D341Med (cell line): ENCODE measurements around the gene OR11G2.
"Not testable (repeated sequence)": the region's sequence is repeated elsewhere in the genome, so short reads cannot be mapped to it uniquely, and the experiment has no call there.

ENCODE experiments used
- DNase-seq: peaks from one replicate; pipeline ENCODE4 v3.0.0; 2012; ENCODE audit warnings: low spot score

Gene OR11G2, protein sequence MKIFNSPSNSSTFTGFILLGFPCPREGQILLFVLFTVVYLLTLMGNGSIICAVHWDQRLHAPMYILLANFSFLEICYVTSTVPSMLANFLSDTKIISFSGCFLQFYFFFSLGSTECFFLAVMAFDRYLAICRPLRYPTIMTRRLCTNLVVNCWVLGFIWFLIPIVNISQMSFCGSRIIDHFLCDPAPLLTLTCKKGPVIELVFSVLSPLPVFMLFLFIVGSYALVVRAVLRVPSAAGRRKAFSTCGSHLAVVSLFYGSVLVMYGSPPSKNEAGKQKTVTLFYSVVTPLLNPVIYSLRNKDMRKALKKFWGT

DNA sequence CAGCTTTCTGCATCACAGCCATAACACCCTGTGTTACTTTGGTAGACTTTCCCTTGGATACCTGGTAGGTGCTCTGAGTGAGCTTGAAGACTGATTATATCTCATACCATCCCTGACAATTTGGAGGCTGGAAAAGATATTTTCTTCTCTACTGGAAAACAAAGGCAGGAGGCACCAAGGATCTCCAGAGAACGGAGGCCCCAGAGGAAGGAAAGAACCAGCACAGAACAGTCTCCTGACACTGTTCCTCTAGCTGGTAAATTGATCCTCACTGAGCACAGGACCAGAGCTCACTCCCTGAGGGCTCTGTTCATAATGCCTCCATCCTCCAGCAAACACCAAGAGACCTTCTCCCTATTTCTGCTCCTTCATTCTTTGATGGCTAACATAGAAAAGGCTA is at the start of gene OR11G2:
Gene OR11G2, plus strand, starts transcription at position 301 of the 400 bp plus-strand sequence. CDS start 6,542 bp downstream, outside the sequence.
- DNase-seq: no peak

GRCh38 chr14:20143911-20144310 is 46.8 kb upstream of the OR11G2 start:
- no peak for DNase-seq

DNA sequence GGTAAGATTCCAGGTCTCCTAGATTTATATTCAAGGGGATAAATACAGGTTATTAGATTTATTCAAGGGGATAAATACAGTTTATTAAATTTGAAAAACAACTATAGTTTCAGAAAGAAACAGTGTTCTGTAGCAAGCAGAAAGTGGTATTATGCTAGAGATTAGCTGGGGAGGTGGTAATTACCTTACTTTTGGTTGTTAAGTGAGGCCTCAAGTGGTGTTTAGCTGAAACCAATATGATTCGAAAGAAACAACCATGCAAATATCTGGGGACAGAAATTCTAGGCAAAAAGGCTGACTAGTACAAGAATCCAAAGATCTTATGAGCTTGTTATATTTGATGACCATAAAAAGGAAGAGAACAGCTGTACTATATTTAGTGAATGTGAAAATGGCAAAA is 45.9 kb upstream of the OR11G2 start:
- DNase-seq: no peak

- DNase-seq: no peak
These were observed 26.2 kb upstream of the OR11G2 start for GRCh38 chr14:20164462-20164861.

GRCh38 chr14:20167091-20167490 is 23.6 kb upstream of the OR11G2 start:
- no peak for DNase-seq

DNA sequence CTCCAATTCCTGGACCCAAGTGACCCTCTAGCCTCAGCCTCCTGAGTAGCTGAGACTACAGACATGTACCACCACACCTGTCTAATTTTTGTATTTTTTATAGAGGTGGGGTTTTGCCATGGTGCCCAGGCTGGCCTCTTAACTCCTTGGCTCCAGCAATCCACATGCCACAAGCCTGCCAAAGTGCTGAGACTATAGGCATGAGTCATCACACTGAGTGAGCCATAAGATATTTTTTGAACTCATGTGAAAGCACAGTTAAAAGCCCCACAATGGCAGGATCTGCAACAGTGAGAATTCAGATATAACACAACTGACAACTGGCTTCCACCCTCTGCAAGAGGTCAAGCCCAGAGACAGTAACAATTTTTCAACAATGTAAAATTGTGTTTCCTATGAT is 20.8 kb upstream of the OR11G2 start:
- not testable (repeated sequence) for DNase-seq

DNA sequence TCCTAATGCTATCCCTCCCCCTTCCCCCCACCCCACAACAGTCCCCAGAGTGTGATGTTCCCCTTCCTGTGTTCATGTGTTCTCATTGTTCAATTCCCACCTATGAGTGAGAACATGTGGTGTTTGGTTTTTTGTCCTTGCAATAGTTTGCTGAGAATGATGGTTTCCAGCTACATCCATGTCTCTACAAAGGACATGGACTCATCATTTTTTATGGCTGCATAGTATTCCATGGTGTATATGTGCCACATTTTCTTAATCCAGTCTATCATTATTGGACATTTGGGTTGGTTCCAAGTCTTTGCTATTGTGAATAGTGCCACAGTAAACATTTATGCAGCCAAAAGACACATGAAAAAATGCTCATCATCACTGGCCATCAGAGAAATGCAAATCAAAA is 16.5 kb upstream of the OR11G2 start:
- not testable (repeated sequence) for DNase-seq

DNA sequence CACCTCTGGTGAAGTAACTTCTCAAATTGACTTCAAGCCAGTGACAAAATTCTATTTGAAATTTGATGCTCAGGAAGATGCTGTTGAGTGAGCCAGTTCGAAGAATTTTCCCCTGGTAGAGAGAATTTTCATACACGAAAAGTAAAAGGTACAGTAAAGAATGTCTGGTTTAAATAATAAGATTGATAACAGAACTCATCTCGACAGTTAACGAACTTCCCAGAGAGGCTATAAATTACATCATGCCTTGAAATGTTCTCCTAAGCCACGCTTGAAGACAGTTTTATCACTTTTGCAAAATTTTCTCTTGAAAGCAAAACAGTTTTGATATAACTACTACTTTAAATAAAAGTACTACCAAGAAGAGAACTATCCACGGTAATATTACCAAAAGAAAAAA is 14.4 kb upstream of the OR11G2 start:
- DNase-seq: no peak

DNA sequence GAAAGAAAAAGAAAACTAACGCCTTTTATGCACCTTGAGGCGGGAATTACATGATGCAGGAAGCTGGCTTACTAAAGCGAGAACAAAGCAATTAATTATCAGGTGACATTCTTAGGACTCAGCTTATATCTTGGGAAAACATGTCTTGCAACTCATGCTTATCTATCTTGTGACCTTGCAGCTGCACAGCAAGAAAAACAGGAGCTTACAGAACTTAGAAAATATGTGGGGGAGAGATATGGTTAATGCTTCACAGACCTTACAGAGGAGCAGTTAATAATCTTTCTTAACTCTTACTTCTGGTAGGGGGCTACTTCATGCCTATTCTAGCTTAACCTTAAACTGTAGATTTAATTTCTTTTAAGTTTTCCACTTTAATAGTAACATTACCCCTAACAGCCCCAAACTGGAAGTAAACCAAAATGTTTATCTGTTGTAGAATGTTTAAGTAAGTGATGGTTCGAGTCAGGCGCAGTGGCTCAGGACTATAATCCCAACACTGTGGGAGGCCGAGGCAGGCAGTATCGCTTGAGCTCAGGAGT is 13.2 kb upstream of the OR11G2 start:
- DNase-seq: no peak

GRCh38 chr14:20179218-20179617 is 11.5 kb upstream of the OR11G2 start:
- DNase-seq: no peak

GRCh38 chr14:20179880-20180279 is 10.8 kb upstream of the OR11G2 start:
- no peak for DNase-seq

GRCh38 chr14:20180486-20180885 is 10.2 kb upstream of the OR11G2 start:
- no peak for DNase-seq

DNA sequence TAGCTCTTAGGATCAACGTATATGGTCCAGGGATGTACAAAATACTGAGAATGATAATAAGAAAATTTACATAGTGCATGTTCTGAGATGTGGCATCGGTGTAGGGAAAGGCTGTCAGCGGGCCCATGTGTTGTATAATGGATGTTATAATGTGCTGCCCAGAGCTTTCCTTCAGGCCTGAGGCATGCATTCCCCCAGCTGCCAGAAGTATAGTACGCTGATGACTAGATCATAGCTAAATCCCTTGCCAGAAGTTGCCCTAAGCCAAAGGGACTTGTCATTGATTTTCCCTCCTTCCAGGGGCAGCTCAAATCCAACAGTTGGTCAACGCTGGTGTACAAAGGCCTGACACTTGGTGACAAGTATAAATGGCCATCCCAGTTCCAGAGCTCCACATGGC is 6.5 kb upstream of the OR11G2 start:
- no peak for DNase-seq

DNA sequence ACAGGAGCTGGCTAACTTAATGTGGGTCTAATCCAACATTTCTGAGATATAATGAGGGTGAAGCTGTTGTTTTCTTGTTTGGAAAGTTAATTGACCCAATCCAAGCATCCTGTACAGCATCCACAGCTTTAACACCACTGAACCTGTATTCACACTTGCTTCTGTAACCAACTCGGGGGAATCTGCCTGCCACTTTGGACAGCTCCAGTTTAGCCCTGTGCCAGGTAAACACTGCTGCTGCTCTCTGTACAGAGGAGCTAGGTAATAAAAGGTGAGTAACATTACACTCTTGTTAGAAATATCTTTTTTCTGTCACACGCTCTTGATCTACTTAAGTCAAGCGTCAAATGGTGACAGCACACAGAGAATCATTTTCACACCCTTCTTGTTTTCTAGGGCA is 700 bp downstream of the OR11G2 start:
- no peak for DNase-seq

DNA sequence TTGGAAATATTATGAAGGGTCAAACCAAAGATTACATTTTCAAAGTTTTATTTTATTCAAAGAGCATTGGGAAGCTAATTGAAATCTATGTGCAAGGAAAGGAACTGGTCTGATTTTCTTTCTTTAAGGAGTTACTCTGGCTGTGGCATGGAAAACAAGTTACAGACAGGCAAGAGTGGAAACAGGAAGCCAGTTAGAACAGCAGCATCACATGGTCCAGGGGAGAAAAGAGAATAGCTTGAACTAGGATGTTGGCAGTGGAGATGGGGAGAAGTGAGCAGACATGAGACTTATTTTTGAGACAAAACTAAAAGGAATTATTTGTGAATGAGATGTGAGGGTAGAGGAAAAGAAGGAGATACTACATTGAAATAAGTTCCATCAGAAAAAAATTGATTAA is 3.4 kb downstream of the OR11G2 start:
- DNase-seq: no peak

DNA sequence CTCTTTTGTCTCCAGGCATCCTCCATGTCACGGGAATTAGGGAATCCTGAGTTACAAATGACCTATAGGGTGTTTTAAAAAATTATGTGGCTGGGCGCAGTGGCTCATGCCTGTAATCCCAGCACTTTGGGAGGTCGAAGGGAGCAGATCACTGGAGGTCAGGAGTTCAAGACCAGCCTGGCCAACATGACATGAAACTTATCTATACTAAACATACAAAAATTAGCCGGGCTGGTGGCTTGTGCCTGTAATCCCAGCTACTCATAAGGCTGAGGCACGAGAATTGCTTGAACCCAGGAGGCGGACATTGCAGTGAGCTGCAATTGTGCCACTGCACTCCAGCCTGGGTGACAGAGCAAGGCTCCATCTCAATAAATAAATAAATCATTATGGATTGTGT is 4.5 kb downstream of the OR11G2 start:
- not testable (repeated sequence) for DNase-seq

DNA sequence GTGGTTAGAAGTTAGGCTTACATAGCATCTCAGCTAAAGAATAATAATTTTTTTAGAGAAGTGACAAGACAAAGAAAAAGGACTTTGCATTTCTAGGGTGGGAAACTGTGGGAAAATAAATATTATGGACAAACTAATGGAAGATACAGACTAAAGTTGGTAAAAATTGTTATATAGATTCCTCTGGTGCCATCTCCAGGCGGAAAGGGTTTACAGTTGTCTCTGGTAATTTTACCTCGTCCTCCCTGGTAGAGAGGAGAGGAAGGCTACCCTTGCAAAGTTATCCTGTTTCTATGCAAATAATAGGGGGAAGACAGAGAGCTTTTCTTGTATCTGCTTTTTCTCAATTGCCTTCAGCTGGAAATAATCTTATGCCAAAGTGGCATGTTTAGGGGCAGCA is 5.2 kb downstream of the OR11G2 start:
- DNase-seq: no peak

GRCh38 chr14:20197459-20197858 is 6.8 kb downstream of the OR11G2 start:
- no peak for DNase-seq

DNA sequence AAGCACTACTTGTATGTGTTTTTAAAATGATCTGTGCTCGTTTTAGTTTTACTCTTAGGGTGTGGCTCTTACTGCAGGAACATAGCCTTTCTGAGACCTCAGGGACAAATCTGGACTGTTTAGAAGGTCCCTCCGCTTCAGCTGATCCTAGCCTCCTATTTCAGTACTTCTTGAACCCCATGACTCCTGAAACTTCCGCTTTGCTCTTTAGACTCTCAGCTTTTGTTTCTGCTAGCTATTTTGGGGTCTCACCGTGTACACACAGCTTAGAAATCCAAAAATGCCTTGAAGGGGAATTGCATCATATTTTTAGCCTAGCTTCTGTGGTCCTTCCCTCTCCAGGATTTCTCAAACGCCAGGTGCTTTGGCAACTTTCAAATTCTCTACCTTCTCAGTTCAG is 8.3 kb downstream of the OR11G2 start:
- DNase-seq: no peak

DNA sequence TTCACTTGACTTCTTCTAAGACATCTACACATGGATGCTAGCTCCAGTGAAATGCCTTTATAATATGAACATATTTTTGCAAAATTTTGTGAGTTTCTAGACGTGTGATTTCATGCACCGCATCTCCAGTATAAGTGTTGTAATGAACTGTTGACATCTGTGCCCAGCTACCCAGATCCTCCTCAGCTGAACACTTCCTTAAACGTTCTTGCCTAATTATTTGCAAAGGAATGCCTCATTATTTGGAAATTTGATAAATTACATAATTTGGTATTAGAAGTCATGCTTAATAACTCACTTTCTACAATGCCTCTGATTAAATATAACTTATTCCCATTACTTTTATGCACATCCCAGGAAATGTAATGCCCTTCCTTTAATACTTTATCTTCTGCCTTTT is 14.0 kb downstream of the OR11G2 start:
- no peak for DNase-seq

GRCh38 chr14:20209595-20209994 is 18.9 kb downstream of the OR11G2 start:
- no peak for DNase-seq

DNA sequence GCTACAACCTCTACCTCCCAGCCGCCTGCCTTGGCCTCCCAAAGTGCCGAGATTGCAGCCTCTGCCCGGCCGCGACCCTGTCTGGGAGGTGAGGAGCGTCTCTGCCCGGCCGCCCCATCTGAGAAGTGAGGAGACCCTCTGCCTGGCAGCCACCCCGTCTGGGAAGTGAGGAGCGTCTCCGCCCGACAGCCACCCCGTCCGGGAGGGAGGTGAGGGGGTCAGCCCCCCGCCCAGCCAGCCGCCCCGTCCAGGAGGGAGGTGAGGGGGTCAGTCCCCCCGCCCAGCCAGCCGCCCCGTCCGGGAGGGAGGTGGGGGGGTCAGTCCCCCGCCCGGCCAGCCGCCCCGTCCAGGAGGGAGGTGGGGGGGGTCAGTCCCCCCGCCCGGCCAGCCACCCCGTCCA is 21.7 kb downstream of the OR11G2 start:
- DNase-seq: not testable (repeated sequence)

DNA sequence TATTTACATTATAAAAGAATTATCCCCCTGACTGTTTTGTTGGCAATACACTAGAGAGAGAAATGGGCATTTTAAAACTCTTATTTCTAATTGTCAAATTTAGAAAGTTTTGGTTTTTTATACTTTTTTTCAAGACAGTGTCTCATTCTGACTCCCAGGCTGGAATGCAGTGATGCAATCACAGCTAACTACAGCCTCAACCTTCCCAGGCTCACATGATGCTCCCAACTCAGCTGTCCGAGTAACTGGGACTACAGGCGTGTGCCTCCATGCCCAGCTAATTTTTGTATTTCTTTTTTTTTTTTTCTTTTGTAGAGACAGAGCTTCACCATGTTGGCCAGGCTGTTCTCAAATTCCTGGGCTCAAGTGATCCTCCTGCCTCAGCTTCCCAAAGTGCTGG is 24.5 kb downstream of the OR11G2 start:
- DNase-seq: no peak

GRCh38 chr14:20219033-20219432 is 28.3 kb downstream of the OR11G2 start:
- no peak for DNase-seq
